Gastroesophageal sphincter (tissue), 4 donors: ENCODE results near the gene EIF5AL1. TPM values are rescaled to one million over a fixed set of nuclear protein-coding genes. Genes with fewer than 3 reads are reported as not detected.

Experiments used
- ATAC-seq: fragments of 150-250 bp; one replicate; pipeline ENCODE4 v1.9.1; 2016; ENCODE audit warnings: mild to moderate bottlenecking, moderate library complexity
- H3K27ac ChIP-seq, 4 donors: fragments of 200-600 bp; sonication (generic) in 3 of 4; 1 replicate in 3 of 4; 2 replicates in 1 of 4; pipeline ENCODE4 v1.5.1; 2016 to 2019
- H3K27me3 ChIP-seq: fragments of 200-600 bp; sonication (generic); one replicate; pipeline ENCODE4 v1.5.1; 2019
- H3K36me3 ChIP-seq, 2 donors: fragments of 200-600 bp; sonication (generic); one replicate each; pipeline ENCODE4 v1.5.1; 2019; ENCODE audit warnings: control low read depth in 1 of 2
- H3K4me1 ChIP-seq, 3 donors: fragments of 200-600 bp; sonication (generic); 1 replicate in 2 of 3; 2 replicates in 1 of 3; pipeline ENCODE4 v1.5.1; 2016 to 2019; ENCODE audit warnings: control low read depth in 2 of 3
- H3K4me3 ChIP-seq, 2 donors: fragments of 200-600 bp; sonication (generic); one replicate each; pipeline ENCODE4 v1.5.1; 2019; ENCODE audit warnings: mild to moderate bottlenecking in 1 of 2, moderate library complexity in 1 of 2
- H3K9me3 ChIP-seq, 3 donors: fragments of 200-600 bp; sonication (generic); one replicate each; pipeline ENCODE4 v1.5.1; 2017 to 2019; ENCODE audit warnings: control low read depth in 2 of 3
- CTCF ChIP-seq, 4 experiments: fragments of 200-600 bp in 2 of 4; fragments of 450-650 bp in 2 of 4; sonication (generic) in 1 of 4; IDR thresholded peaks; one replicate each; pipeline ENCODE4 v1.5.1; 2017 to 2019; ENCODE audit warnings: antibody characterized with exemption in 4 of 4, mild to moderate bottlenecking in 2 of 4, moderate library complexity in 2 of 4
- EP300 ChIP-seq: sonication (generic); formaldehyde crosslinking; IDR thresholded peaks from one replicate; pipeline ENCODE4 v1.6.1; 2017; ENCODE audit warnings: antibody characterized with exemption, mild to moderate bottlenecking
- POLR2A ChIP-seq, 2 donors: fragments of 450-650 bp; IDR thresholded peaks; one replicate each; pipeline ENCODE4 v1.6.1; 2017; ENCODE audit warnings: antibody characterized with exemption in 2 of 2, mild to moderate bottlenecking in 2 of 2, moderate library complexity in 1 of 2
- POLR2AphosphoS5 ChIP-seq: sonication (generic); formaldehyde crosslinking; IDR thresholded peaks from one replicate; pipeline ENCODE4 v1.6.1; 2017; ENCODE audit warnings: antibody characterized with exemption
- WGBS, 2 donors: methylation state at CpG; one replicate each; pipeline ENCODE4 v1.1.5; 2018; ENCODE audit warnings: low coverage in 1 of 2; 5-methylcytosine and 5-hydroxymethylcytosine counted together
- total RNA-seq, 4 donors: library from RNA; depleted of rRNA; stranded (reverse); fragments of >200 nt; gene quantifications; one replicate each; pipeline ENCODE4 v1.1.0, GENCODE V29; 2016

EIF5AL1 gene
- total RNA-seq, 4 donors from 2014 or later = 0.16 to 0.35 (median 0.23) TPM

DNA sequence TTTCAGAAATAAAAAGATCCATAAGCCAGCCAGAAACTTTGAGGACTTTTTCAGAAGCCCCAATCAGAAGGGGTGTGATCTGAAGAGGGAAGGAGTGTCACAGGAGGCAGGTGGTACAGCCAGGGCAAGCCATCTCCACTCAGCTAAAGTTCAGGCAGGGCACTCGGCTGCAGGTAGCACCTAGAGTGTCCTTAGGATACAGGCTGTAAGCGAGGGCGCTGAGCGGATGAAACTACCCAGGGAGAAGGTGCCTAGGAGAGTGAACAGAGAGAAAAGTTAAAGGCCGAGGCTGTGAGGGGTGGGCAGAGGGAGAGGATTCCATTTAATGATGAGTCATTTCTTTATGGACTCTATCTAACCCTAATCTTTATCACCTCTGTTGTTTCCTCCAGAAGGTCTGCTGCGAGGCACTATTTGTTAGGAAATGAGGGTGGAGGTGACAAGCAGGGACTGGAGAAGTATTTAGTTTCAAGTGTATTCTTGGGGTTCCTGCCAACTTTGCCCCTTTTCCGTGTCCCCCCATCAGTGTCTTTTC lies 37.1 kb upstream of the EIF5AL1 start:
- WGBS, 2 donors = 87 to 88% methylated on average over 5 to 7 of the region's 7 CpGs
- H3K4me3 ChIP-seq = no peak overlapping the region
- ATAC-seq = no peak

DNA sequence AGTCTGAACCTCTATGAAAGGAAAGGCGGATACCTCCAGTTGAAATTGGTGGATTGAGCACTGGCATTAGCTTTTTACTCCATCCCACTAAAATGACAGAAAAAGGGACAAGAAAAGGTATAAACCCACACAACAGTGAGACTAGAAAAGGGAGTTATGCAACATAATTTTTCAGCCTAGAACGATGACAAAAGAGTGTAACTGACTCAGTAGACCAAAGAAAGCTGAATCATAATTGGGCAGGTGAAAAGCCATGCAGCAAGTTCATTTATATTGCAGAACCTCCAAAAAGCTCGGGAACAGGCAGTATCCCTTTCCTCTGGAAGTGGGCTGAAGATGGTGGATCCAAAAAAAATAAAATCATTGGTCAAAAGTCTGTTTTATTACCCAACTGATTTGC lies 36.5 kb upstream of the EIF5AL1 start:
- Histone ChIP-seq H3K4me1 (peaks cover 0 to 11% (median 6%) of the 10 kb centered on the region in 3 donors), H3K36me3 (no peaks in the 10 kb centered on the region), H3K27me3 (no peaks in the 10 kb centered on the region), H3K4me3 (no peak overlapping the region), H3K9me3 (no peaks in the 10 kb centered on the region), H3K27ac (no peak overlapping the region)
- no peak for ATAC-seq
- 69 to 82% methylated on average over 2 of the region's 3 CpGs for WGBS, 2 donors
- TF ChIP-seq POLR2AphosphoS5 (no peak), CTCF (IDR thresholded peaks at IDR 0.05) (no peak), POLR2A (IDR thresholded peaks at IDR 0.05) (no peak)

More for the DNA sequence above, 37.1 kb upstream of the EIF5AL1 start:
- Histone ChIP-seq H3K4me1 (peaks cover 0 to 11% (median 6%) of the 10 kb centered on the region in 3 donors), H3K27ac (no peak overlapping the region), H3K36me3 (no peaks in the 10 kb centered on the region), H3K9me3 (no peaks in the 10 kb centered on the region), H3K27me3 (no peaks in the 10 kb centered on the region)
- no peak for TF ChIP-seq POLR2AphosphoS5
- TF ChIP-seq CTCF (IDR thresholded peaks at IDR 0.05) = no peak
- TF ChIP-seq POLR2A (IDR thresholded peaks at IDR 0.05) = no peak
- no peak for TF ChIP-seq EP300

GRCh38 chr10:79476645-79477044 lies 35.7 kb upstream of the EIF5AL1 start:
- no peaks in the 10 kb centered on the region for H3K27me3 ChIP-seq
- no peaks in the 10 kb centered on the region for H3K36me3 ChIP-seq
- no peak for ATAC-seq
- no peaks in the 10 kb centered on the region for H3K9me3 ChIP-seq
- H3K4me3 ChIP-seq = no peak overlapping the region
- no peak overlapping the region for H3K27ac ChIP-seq
- H3K4me1 ChIP-seq = peaks cover 0 to 11% (median 6%) of the 10 kb centered on the region in 3 donors
- no peak for TF ChIP-seq CTCF (IDR thresholded peaks at IDR 0.05)
- no peak for TF ChIP-seq POLR2A (IDR thresholded peaks at IDR 0.05)
- TF ChIP-seq POLR2AphosphoS5 = no peak
- TF ChIP-seq EP300 = no peak

DNA sequence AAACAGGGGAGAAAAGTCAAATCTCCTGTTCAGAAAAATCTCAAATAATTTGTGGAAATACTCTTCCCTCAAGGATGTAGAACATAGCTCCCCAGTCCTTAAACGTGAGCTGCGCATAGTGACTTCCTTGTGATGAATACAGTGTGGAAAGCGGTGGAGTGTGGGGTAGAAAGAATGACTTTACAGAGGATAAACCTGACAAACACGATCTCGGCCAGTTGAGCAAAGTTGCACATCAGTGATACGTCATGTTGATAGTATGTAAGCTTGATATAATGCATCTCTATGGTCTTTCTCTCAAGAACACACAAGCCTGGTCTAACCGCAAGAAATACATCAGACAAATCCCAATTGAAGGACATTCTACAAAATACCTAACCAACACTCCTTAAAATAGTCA lies 34.9 kb upstream of the EIF5AL1 start:
- Histone ChIP-seq H3K27ac (no peak overlapping the region), H3K36me3 (no peaks in the 10 kb centered on the region), H3K4me3 (no peak overlapping the region), H3K27me3 (no peaks in the 10 kb centered on the region), H3K4me1 (peaks cover 0 to 10% (median 6%) of the 10 kb centered on the region in 3 donors), H3K9me3 (no peaks in the 10 kb centered on the region)
- WGBS, 2 donors = 86 to 88% methylated on average over 7 of the region's 7 CpGs
- no peak for ATAC-seq
- TF ChIP-seq POLR2A (IDR thresholded peaks at IDR 0.05) = no peak
- no peak for TF ChIP-seq POLR2AphosphoS5
- no peak for TF ChIP-seq CTCF (IDR thresholded peaks at IDR 0.05)
- TF ChIP-seq EP300 = no peak

DNA sequence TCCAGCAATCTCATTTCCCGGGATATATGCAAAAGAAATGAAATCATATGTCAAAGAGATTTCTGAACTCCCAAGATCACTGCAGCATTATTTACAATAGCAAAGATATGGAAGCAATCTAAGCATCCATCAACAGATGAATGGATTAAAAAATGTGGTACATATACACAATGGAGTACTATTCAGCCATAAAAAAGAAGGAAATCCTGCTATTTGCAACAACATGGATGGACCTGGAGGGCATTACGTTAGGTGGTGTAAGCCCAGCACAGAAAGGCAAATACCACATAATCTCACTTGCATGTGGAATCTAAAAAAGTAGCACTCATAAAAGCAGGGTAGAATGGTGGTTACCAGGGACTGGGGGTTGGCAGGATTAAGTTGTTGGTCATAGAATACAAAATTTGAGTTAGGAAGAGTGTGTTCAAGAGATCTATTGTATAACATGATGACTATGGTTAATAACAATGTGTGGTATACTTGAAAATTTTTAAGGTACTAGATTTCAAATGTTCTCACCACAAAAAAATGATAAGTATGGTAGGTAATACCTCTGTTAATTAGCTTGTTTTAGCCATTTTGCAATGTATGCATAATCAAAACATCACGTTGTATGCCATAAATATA lies 32.9 kb upstream of the EIF5AL1 start:
- no peak for ATAC-seq
- 81 to 88% methylated on average over 3 of the region's 3 CpGs for WGBS, 2 donors
- Histone ChIP-seq H3K4me1 (no peaks in the 10 kb centered on the region), H3K27me3 (no peaks in the 10 kb centered on the region), H3K9me3 (no peaks in the 10 kb centered on the region), H3K4me3 (no peak overlapping the region), H3K27ac (no peak overlapping the region), H3K36me3 (no peaks in the 10 kb centered on the region)
- TF ChIP-seq EP300 = no peak
- TF ChIP-seq CTCF (IDR thresholded peaks at IDR 0.05) = no peak
- no peak for TF ChIP-seq POLR2AphosphoS5
- TF ChIP-seq POLR2A (IDR thresholded peaks at IDR 0.05) = no peak
